Left kidney (tissue), 2 donors: ENCODE results near the gene SFMBT2. TPM values are rescaled to one million over a fixed set of nuclear protein-coding genes. Genes with fewer than 3 reads are reported as not detected.
A peak's percentile ranks its signal among the peaks of the same experiment; 100 is the strongest.
"Not testable (repeated sequence)": the region's sequence is repeated elsewhere in the genome, so short reads cannot be mapped to it uniquely, and the experiment has no call there.

ENCODE experiments used
- DNase-seq: peaks from one replicate; pipeline ENCODE4 v3.0.0-alpha.2; 2013
- polyA plus RNA-seq: library from polyadenylated mRNA; unstranded; fragments of 120-200 nt; gene quantifications from one replicate; pipeline ENCODE4 v1.2.1, GENCODE V29; 2013; ENCODE audit not compliant: insufficient read length

Gene SFMBT2
- polyA plus RNA-seq, 1 donor, result 9.3 TPM

DNA sequence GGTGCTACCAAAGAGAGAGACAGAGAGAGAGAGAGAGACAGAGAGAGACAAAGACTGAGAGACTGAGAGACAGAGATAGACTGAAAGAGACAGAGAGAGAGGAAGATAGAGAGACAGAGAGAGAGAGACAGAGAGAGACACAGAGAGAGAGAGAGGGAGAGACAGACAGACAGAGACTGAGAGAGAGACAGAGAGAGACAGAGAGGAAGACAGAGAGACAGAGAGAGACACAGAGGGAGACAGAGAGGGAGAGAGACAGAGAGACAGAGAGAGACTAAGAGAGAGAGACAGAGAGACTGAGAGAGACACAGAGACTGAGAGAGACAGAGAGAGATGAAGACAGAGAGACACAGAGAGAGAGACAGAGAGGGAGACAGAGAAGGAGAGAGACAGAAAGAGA lies 91.2 kb downstream of the SFMBT2 start:
- DNase-seq, result no peak

DNA sequence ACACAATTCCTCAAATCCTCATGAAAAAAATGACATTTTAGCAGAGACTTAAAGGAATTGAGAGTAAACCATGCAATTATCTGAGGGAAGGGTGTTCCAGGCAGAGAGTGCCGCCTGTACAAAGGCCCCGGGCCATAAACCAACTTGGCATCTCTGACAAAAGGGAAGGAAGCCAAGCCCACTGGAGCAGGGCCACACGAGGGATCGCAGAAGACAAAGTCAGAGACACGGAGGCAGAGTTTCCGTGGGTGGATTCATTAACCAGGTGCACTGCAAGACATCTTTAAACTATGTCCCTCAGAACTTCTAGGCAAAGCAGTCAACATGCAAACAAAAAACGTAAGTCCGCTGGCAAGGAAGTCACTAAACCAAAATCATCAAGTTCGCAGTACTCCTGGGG lies 92.0 kb downstream of the SFMBT2 start:
- no peak for DNase-seq

DNA sequence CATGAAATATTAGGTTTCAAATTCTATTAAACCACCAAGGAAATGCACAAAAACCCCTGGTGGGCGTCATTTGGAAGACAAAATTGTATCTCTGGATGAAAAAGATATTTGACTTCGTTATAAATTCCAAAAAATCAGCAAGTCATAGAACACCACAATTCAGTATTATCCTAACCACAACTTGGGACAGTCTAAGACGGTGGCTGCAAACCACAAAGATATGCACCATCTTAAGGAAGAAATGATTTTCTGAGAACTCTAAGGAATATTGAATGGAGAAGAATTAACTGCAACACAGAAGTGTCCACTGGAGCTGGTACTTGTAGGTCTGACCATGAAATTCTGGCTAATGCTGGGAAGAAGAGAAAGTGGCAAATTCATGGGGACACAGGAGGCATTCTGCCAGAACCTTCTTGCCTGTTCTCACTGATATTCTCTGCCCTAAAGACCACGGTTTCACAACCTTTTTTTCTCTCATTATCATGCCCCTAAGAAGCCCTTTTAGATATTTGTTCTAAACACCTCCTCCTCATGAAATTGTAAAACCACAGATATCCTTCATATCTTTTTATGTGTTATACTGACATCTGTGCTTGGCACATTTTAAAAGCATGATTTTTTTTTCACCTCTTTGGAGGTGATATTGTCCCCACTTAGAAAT lies 92.9 kb downstream of the SFMBT2 start:
- no peak for DNase-seq

DNA sequence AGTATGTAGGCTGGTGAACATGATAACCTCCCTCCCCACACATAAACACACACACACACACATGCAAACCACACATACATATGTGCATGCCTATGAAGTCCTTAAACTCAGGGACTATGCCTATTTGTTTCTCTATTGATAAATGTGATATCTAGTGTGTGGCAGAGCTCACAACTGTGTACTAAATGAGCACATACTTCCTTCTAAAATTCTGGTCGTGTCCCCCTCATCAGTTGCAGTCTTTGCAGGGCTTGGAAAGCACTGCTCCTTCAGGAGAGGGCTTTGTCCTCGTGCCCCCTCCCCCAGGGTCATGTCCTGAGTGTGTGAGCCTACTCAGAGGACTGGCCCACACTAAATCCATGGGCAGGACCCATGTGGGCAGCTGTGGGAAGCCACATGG lies 94.0 kb downstream of the SFMBT2 start:
- DNase-seq, result no peak

DNA sequence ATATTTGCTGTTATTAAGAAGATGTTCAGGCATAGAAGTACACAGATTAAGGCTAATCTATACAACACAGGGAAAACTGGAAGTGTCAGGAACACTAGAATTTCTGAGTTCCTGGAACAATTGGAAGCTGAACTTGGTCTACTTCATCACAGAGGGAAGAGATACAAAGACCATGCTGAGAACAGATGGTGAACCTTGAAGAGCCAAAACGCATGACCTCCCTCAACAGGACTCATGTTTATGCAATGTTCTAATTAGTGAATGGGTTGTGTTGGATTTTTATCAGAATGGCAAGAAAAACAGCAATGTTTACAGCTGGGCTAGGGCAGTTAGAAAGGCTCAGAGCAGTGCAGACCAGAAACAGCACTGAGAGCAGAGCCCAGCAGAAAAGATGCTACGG lies 94.9 kb downstream of the SFMBT2 start:
- DNase-seq, result no peak

DNA sequence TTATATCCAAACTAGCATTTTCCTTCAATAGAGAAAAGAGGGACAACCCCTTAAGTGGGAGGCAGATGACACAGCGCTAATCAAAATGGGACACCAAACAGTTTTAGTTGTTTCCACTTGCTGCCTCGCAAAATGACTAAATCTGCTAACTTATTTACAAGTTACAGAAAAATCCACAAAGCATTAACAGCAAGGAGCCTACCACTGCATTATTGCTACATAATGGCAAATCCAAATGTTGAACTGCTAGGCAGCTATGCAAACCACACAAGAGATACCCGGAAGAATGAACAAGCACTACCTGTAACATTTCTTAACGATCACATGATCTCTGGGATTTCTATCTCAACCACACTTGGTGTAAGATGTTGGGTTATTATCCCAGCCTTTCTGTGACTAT lies 96.7 kb downstream of the SFMBT2 start:
- no peak for DNase-seq

DNA sequence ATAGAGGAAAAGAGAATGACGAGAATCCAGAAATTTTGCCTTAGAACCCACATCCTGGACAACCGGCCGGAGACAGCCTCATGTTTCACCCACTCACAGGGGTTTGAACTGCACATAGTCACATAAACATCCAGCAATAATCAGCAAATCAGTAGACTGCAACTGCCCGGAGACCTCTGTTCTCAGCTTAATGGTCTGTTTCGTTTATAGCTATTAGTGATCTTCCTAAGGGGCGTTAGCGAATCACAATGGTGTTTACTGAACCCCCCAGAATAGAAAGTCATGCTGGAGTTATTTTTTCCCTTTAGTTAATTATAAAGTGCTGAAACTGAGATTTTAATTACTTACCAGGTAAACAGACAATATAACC lies 98.4 kb downstream of the SFMBT2 start:
- DNase-seq, result no peak

DNA sequence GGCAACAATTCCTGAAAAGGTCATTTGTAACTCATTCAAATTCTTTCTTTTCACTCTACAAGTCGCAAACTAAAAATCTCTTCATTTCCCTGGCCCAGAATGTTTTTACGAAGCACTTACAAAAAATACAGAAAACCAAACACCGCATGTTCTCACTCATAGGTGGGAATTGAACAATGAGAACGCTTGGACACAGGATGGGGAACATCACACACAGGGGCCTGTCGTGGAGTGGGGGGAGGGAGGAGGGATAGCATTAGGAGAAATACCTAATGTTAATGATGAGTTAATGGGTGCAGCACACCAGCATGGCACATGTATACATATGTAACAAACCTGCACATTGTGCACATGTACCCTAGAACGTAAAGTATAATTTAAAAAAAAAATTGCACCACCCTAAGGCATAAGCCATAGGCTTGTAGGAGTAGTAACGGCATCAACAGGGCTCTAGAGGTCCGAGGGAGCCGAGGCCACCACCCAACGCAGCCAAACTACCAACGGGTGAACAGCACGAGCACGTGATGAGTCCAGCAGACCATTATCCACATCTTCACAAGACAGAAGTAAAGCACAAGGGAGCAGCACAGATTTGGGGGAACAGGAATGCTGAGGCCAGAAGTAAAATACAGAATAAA lies 98.9 kb downstream of the SFMBT2 start:
- DNase-seq, result not testable (repeated sequence)

DNA sequence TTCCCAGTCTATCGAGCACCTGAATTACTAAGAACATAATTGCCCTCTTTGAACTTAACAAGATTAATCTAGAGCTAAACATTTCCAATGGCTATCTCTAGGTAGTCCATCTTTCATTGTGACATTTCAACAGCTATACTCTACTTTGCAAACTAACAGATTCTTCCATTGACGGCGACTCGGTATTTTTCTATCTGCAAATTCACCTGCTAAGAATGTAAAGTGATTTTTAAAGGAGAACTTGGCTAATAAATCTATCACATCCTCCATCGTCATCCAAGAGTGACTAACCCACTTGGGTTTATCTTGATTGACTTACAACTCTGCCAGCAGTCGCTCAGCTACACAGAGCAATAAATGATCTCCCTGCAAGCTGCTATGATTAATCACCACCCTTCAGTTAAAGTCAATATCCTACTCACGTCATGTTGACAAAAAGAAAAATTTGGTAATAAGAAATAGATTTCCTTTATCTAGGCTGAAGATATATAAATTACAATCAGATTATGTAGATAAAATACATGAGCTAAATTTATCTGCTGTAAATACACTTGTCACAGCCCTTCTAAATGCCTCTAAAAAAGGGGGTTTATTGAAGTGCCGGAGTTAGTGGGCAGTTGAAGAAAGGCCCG lies 99.5 kb downstream of the SFMBT2 start:
- DNase-seq, result no peak

DNA sequence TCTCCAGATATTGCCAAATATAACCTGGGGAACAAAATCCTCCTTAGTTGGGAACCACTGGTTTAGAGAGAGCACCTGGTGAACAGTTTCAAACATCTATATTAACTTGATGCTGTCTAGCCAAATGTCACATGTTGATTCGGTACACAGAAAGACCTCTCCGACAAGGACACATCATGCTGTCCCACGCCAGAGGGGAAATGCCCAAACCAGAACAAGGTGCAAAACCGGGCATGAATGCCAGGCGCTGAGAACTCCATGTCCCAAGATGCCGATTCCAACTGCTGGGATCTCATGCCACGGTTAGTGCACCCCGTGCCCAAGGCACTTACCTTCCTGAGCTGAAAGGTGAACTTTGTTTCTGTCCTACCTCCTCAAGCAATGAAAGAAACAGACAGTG lies 100.8 kb downstream of the SFMBT2 start:
- DNase-seq, result no peak

DNA sequence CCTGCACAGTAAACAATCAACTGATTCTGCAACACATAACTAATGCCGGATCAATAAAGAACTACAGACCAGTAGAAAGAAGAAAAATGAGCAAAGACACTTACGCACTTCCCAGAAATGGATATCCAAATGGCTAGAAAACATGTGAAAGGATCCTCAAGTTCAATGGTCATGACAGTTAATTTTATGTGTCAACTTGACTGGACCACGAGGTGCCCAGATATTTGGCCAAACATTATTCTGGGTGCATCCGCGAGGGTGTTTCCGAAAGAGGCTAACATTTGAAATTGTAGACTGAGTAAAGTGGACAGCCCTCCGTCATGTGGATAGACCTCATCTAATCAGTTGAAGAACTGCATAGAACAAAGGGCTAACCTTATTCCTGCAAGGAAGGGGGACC lies 102.0 kb downstream of the SFMBT2 start:
- DNase-seq, result no peak

DNA sequence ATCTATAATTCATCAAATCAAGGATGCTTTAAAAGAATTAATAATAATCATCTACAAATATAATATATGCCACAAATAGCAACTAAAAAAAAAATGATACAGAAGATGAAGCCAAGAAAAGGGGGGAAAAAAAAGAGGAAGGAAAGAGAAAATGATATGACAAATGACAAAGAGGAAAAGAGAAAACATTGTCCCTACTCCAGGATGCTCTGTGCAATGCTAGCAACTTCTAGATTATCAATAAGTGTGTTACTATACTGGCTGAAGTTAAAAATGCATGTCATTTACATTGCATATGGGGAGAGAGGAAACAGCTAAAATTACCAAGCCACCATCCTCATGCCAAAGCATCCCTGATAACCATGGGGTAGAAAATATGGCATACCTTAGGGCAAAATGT lies 104.2 kb downstream of the SFMBT2 start:
- DNase-seq, result no peak

DNA sequence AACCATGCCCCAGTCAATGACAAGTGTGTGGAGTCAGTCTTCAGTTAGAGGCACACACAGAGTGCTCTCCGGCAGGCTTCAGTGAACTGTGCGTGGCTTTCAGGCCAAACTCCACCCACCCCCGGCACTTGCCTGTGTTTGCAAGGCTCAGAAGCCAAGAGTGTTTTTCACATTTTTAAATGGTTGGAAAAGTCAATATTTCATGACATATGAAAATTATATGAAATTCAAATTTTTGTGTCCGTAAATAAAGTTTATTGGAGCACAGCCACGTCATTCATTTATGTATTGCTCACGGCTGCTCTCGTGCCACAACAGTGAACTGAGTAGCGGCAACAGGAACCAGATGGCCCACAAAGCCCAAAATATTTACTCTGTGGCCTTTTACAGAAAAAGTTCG lies 104.7 kb downstream of the SFMBT2 start:
- DNase-seq, result no peak

DNA sequence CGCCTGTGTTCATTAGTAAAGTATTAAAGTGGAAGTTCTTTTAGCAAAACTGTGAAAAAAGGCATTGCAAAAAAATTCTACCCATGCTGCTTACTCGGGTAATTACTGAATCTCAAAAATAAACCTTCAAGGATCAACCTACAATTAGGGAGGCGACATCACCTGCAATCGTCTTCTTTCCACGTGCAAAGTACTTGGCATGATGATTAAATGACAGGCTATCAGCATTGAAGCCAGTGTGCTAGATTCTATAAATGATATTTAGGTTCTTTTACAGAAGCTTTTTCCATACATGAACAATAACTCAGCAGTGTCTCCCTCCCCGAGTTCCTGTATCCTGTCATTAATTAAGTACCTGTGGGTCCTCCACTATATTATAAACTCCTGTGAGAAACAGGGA lies 105.8 kb downstream of the SFMBT2 start:
- DNase-seq, result no peak

DNA sequence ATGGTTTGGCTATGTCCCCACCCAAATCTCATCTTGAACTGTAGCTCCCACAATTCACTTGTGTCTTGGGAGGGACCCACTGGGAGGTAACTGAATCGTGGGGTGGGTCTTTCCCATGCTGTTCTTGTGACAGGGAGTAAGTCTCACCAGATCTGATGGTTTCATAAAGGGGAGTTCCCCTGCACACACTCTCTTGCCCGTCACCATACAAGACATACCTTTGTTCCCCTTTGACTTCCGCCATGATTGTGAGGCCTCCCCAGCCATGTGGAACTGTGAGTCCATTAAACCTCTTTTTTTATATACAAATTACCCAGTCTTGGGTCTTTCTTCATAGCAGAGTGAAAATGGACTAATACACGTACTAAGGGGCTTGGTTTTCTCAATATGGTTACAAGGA lies 106.7 kb downstream of the SFMBT2 start:
- DNase-seq, result no peak

DNA sequence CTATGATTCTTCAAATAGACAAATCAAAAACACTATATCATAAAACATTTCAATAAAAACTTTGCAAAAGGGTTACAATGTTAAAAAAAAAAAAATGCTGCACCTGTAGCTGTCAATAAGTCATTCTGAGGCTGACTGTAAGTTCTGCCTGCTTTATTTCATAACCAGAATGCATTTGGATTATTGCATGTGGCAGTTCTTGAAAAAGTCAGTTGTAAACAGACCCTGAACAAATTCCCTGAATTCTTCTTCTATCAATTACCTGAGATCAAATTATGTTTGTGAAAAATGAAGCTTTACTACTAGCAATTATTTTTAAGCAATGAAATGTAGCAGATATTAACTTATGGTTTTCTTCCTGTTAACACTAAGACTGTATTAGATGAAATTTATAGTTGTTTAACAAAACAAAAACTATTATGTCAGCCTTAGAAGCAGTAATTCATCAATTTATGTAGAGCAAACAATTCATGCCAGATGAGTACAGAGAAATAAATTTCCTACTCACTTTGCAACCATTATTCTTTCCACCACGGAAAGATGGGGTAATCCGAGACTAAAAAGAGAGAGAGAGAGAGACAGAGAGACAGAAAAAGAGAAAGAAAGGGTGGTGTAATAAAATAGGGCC lies 107.8 kb downstream of the SFMBT2 start:
- DNase-seq, result no peak

DNA sequence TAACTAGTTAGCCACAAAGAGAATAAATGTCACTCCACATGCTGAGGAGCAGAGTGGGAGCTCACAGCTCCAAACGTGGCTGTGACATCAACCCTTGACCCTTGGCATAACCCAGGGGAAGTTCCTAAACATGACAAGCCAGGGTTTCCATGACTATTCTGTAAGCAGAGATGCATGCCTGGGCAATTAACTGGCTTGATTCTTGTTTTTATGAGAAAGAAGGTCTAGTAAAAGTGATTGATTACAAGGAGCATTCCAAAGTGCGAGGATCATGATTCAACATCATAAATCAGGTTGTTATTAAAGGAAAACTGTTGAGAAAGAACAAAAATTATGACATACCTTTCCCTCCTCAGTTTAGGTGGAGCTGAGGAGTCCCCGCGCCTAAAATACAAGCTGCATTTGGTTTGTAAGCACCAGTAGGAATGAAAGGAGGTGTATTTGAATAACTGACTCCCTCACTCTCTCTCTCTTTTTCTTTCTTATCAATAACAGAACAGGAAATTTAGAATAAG lies 108.4 kb downstream of the SFMBT2 start:
- DNase-seq, result peak; percentile 59

DNA sequence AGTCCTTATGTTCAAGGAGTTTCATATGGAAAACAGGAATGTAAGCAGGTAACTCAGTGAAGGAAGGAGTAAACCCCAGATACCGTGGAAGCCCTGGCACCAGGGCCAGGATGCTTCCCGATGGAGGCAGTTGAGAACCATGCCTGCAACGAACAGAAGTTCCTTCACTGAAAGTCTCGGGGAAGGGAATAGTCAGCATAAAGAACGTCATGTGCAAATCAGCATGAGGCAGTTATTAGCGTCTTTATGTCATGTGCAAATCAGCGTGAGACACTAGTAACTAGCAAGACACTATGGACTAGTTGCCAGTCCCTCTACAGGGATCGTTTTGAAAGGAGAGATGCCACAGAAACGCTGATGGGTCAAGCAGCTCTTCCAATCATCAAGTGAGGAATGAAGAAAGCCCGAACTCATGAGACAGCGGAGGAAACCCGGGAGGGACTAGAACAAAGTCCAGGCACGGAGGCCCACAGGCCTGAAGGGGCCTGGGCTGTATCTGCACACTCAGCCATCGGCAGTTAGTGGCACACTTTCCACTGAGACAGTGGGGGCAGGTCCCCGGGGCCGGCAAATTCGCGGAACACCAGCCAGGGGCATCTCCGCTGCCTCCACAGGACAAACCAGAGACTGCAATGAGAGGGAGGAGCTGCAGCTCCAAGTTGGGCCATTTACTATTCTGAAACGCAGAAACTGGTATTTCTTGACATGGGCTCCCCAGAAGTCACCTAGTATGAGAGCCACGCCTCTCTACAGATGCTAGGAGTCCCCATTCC lies 109.6 kb downstream of the SFMBT2 start:
- DNase-seq, result no peak

DNA sequence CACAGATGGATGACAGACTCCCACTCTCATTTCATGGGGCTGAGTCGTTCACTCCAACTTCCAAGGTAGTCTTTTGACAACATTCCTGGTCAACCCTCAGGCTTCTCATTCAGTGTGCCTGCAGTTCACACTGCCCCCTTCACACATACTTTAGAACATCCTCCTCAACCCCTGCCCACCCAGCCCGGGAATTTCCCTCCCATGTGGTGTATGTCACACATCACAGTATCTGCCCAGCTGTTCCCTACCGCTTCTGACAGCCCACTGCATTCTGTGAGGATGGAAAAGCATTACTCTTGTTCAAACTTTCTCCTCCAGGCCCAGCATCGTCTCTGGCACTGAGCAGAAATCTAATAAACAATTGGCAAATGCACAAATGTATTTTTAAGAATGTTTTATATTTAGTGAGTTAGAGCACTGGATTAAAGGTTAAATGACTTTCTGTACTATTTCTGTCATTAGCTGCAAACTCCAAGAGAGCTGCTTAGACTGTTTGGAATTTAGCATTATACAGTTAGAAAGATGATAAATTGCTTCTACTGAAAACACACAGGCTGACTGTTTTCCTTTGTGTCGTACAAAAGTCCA lies 110.4 kb downstream of the SFMBT2 start:
- peak; percentile 68 for DNase-seq

DNA sequence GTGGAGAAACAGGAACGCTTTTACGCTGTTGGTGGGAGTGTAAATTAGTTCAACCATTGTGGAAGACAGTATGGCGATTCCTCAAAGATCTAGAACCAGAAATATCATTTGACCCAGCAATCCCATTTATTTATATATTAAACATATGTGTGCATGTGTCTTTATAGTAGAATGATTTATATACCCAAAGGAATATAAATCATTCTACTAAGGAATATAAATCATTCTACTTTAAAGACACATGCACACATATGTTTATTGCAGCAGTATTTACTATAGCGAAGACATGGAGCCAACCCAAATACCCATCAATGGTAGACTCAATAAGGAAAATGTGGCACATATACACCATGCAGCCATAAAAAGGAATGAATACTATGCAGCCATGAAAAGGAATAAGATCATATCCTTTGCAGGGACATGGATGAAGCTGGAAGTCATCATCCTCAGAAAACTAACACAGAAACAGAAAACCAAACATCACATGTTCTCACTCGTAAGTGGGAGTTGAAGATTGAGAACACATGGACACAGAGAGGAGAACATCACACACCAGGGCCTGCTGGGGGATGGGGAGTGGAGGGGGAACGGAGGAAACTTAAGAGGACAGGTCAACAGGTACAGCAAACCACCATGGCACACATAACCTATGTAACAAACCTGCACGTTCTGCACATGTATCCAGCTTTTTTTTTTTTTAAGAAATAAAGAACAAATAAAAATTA lies 111.1 kb downstream of the SFMBT2 start:
- DNase-seq, result not testable (repeated sequence)

DNA sequence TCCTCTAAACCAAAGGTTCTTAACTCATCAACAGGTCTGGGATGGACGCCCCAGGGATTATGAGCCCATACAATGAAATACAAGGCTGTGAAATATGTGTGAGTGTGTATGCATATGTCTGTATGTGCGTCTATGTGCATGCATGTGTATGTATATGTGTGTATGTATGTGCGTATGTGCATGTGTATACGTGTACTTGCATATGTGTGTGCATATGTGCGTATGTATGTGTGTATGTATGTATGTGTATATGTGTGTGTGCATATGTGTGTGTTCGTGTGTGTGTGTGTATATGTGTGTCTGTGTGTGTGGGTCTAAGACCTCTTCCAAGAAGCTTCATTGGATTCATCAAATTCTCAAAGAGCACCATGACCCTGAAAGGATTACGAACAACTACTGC lies 112.3 kb downstream of the SFMBT2 start:
- DNase-seq, result no peak
